ENCODE data around the gene EMC10.

DNA sequence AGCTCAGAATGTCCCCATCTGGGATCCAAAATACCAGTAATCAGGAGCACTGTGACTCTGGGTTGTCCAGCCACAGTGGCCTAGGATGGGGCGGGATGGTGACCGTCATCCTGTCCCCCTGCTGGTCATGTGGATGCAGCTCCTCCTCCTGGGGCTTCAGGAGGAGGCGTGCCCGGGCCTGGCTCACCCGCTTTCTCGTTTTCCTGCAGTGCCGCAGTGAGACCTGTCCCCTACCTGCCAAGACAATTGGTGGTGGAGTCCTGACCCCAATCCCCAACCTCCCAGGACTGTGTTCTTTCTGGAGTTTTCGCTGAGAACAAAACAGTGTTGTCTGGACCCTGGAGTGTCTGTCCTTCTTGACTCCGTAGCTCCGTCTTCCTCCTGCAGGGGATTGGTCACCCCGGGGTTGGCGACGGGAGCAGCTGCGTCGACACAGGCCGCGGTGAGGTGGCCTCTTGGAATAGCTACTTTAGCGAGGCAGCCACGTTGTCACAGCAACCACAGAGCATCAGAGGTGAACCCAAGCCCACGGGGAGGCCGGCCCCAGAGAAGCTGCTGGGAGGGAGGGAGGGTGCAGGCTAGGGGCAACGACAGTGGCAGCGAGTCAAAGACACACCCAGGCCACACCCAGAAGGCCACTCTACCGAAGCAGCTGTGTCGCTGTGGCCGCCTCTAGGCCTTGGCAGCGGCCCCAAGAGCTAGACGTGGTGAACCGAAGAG, 10.2 kb upstream of the EMC10 start:
- TF ChIP-seq, protein P1, sequence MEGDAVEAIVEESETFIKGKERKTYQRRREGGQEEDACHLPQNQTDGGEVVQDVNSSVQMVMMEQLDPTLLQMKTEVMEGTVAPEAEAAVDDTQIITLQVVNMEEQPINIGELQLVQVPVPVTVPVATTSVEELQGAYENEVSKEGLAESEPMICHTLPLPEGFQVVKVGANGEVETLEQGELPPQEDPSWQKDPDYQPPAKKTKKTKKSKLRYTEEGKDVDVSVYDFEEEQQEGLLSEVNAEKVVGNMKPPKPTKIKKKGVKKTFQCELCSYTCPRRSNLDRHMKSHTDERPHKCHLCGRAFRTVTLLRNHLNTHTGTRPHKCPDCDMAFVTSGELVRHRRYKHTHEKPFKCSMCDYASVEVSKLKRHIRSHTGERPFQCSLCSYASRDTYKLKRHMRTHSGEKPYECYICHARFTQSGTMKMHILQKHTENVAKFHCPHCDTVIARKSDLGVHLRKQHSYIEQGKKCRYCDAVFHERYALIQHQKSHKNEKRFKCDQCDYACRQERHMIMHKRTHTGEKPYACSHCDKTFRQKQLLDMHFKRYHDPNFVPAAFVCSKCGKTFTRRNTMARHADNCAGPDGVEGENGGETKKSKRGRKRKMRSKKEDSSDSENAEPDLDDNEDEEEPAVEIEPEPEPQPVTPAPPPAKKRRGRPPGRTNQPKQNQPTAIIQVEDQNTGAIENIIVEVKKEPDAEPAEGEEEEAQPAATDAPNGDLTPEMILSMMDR (IDR thresholded peaks at IDR 0.05 in 2 of 3, conservative IDR thresholded peaks at IDR 0.05 in 1 of 3; ENCODE audit: control insufficient read depth in 2 of 3, extremely low read depth in 1 of 3, insufficient read depth in 1 of 3, low read depth in 3 of 3, low read length in 3 of 3), result no peak
- TF ChIP-seq TAF1 (IDR thresholded peaks at IDR 0.05; ENCODE audit: borderline replicate concordance, low read depth, low read length), result no peak
- TF ChIP-seq ZNF207 (IDR thresholded peaks at IDR 0.05; ENCODE audit: borderline replicate concordance), result no peak
- TF ChIP-seq RELA (IDR thresholded peaks at IDR 0.05; ENCODE audit: borderline replicate concordance, partially characterized antibody), result no peak
- no peak for TF ChIP-seq ZNF274 (IDR thresholded peaks at IDR 0.05; ENCODE audit: insufficient read depth, insufficient read length)
- no peak for TF ChIP-seq EP300 (IDR thresholded peaks at IDR 0.05; ENCODE audit: borderline replicate concordance in 1 of 2, control insufficient read depth in 1 of 2, low read depth in 2 of 2, low read length in 2 of 2)
- no peak for TF ChIP-seq NR2C2 (IDR thresholded peaks at IDR 0.05; ENCODE audit: borderline replicate concordance, control insufficient read depth, insufficient read length, low read depth)
- TF ChIP-seq SP1 (IDR thresholded peaks at IDR 0.05; ENCODE audit: low read depth, low read length), result no peak
- TF ChIP-seq, protein P2, sequence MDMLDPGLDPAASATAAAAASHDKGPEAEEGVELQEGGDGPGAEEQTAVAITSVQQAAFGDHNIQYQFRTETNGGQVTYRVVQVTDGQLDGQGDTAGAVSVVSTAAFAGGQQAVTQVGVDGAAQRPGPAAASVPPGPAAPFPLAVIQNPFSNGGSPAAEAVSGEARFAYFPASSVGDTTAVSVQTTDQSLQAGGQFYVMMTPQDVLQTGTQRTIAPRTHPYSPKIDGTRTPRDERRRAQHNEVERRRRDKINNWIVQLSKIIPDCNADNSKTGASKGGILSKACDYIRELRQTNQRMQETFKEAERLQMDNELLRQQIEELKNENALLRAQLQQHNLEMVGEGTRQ (IDR thresholded peaks at IDR 0.05; ENCODE audit: borderline replicate concordance, low read depth, low read length), result no peak
- TF ChIP-seq CBX3 (IDR thresholded peaks at IDR 0.05; ENCODE audit: borderline replicate concordance, low read depth), result no peak
- TF ChIP-seq SMAD1 (IDR thresholded peaks at IDR 0.05; ENCODE audit: low read depth, partially characterized antibody), result no peak
- TF ChIP-seq CHD4 (IDR thresholded peaks at IDR 0.05), result no peak
